Activated naive CD8-positive, alpha-beta T cell treated with anti-CD3 and anti-CD28 coated beads, Interleukin-2, amount 50 U/mL, for 24 hours (primary cell): ENCODE measurements around the gene HDHD5.
A peak's percentile ranks its signal among the peaks of the same experiment; 100 is the strongest.

Experiments
- ATAC-seq: fragments of 150-1000 bp; cut with Tn5 transposase; one replicate; pipeline ENCODE4 v1.10.0; 2021
- DNase-seq: peaks from one replicate; pipeline ENCODE4 v3.0.0; 2021
- H3K27ac Mint-ChIP-seq: one replicate; pipeline ENCODE4 v1.8.0; 2021; ENCODE audit warnings: mild to moderate bottlenecking, mixed read lengths
- H3K27me3 Mint-ChIP-seq: one replicate; pipeline ENCODE4 v1.8.0; 2021; ENCODE audit warnings: mixed read lengths
- H3K36me3 Mint-ChIP-seq: one replicate; pipeline ENCODE4 v1.8.0; 2021; ENCODE audit warnings: low read depth, mixed read lengths
- H3K4me1 Mint-ChIP-seq: one replicate; pipeline ENCODE4 v1.8.0; 2021; ENCODE audit warnings: mixed read lengths
- H3K4me3 Mint-ChIP-seq: one replicate; pipeline ENCODE4 v1.8.0; 2021; ENCODE audit warnings: mild to moderate bottlenecking, moderate library complexity, mixed read lengths
- H3K9me3 Mint-ChIP-seq: one replicate; pipeline ENCODE4 v1.8.0; 2021; ENCODE audit warnings: mixed read lengths

The HDHD5 gene

DNA sequence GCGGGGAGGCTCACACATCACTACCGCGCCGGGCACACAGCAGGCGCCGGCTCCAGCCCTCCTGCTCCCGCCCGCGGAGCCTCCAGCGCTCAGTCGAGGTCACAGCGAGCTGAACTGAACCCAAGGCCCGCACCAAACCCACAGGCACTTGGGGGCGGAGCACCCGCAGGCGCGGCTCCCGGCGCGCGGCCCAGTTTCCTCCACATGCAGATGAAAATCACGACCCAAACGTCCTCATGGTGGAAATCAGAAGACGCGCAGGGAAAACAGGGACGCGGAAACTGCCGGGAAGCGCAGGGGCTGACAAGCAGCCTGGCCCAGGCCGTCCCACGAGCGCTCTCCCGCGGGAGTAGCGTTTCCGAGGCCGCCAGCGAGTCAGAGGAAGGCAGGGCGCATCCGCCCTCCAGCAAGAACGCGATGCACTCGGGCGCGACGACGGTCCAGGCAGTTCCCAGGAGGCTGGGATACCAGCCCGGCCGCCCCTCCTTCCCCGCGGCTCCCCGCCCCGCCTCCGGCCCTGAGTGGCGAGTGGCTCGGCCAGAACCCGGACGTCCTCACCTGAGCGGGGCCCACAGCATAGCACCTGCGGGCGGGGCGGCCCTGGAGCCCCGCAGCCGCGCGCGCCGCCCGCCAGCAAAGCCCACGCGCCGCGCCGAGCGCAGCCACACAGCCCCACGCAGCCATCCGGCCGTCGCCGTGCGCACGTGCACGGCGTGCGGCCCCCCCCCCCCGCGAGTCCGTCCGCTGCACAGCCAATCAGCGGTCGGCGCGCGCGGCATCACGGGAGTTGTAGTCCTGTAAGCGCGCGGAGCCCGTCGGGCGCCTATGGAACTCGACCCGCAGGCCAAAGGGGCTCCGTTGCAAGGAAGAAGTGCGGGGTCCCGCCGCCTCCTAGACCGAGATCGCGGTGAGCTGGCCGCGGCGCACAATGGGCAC, at the start of gene HDHD5:
HDHD5 (minus strand) TSS at position 710 of the 936 bp plus-strand sequence; CDS start at position 684, 26 bp downstream.
- ATAC-seq (peak; percentile 81), DNase-seq (peak; percentile 90)
- H3K27me3 Mint-ChIP-seq, result no peaks in the 10 kb centered on the region
- H3K4me3 Mint-ChIP-seq, result peak within 1 kb of the TSS; percentile 83
- peaks cover 40% of the 10 kb centered on the region for H3K4me1 Mint-ChIP-seq
- no peaks in the 10 kb centered on the region for H3K9me3 Mint-ChIP-seq
- peak within 1 kb of the TSS; percentile 86 for H3K27ac Mint-ChIP-seq
- peaks cover 15% of the 10 kb centered on the region for H3K36me3 Mint-ChIP-seq

DNA sequence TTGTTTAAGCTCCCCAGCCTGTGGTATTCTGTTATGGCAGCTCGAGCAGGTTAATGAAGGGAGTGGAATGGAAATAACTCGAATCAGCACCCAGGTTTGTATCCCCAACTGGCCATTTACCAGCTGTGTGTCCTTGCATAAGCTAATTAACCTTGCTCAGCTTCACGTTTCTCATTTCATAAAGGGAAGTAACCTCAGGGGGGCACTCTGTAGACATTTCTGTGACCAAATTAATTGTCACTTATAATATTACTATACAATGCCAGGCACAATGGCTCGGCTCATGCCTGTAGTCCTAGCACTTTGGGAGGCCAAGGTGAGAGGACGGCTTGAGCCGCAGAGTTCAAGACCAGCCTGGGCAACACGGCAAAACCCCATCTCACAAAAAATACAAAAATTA, 46.4 kb upstream of the HDHD5 start:
- no peaks in the 10 kb centered on the region for H3K4me1 Mint-ChIP-seq
- H3K27me3 Mint-ChIP-seq, result no peaks in the 10 kb centered on the region
- H3K9me3 Mint-ChIP-seq, result no peaks in the 10 kb centered on the region
- DNase-seq, result no peak
- no peak overlapping the region for H3K27ac Mint-ChIP-seq
- no peak for ATAC-seq
- peaks cover 7% of the 10 kb centered on the region for H3K36me3 Mint-ChIP-seq
- H3K4me3 Mint-ChIP-seq, result no peak overlapping the region

DNA sequence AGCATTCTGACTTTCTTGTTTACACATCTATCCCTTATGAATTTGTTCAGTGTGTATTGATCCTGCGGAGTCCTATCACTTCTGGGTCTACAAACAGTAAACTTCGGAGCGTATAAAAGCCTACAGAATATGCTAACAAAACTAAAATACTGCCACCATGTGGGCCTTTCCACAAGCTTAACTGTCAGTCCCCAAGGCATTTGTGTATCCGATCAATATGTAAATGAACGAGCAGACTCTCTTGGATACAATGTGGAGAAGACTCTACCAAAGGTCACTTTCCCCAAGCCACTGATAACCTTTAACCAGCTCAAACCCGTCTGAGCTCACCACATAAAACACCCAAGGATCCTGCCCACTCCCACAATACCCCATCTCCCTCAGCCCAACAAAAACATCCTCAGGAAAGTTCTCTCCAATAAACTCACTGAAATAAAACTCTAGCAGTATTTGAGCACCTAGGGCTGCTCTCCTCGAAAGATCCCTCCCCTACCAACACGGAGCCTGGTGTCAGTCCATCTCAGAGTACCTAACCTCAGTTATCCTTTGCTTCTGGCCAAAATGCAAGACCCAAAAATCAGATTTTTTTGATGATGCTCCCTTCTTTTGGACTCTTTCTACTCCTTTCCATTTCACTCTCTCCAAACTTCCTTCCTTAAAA, 42.3 kb upstream of the HDHD5 start:
- DNase-seq (no peak), ATAC-seq (no peak)
- no peaks in the 10 kb centered on the region for H3K9me3 Mint-ChIP-seq
- H3K36me3 Mint-ChIP-seq, result peaks cover 7% of the 10 kb centered on the region
- H3K4me3 Mint-ChIP-seq, result no peak overlapping the region
- H3K4me1 Mint-ChIP-seq, result no peaks in the 10 kb centered on the region
- no peak overlapping the region for H3K27ac Mint-ChIP-seq
- no peaks in the 10 kb centered on the region for H3K27me3 Mint-ChIP-seq

DNA sequence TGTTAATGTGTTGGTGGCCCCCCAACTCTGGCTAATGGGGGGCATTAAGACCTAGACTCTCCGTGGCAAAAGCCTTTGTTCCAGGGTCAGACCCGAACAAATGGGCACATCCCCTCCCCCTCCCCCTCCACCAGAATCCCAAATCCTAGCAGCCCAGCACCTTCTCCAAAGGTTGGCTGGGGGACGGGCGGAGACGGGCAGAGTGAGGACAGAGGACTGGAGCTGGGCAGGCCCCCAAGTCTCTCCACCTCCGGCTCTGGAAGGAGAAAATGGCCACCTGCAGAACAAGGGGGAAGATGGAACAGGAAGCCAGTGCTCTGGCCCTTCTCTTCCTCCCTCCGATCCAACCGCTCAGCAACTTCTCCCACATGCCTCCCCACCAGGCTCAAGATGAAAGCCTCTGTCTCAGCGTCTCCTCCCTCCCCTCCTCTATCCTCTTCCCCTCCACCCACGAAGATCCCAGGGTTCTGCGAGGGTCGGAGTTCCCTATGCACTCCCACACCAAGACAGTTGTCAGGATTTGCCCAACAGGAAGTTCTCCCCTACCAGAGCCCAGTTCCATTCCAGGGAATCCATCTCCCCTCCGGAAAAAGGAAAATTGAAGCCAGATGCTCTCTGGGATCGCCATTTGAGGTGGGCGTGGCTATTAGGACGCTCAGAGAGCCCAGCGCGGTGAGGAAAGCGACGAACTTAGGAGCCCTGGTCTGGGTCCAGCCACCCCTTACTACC, 40.1 kb upstream of the HDHD5 start:
- Mint-ChIP-seq H3K9me3 (no peaks in the 10 kb centered on the region), H3K27me3 (no peaks in the 10 kb centered on the region), H3K27ac (no peak overlapping the region), H3K4me3 (no peak overlapping the region), H3K4me1 (no peaks in the 10 kb centered on the region), H3K36me3 (peaks cover 7% of the 10 kb centered on the region)
- ATAC-seq, result no peak
- no peak for DNase-seq

DNA sequence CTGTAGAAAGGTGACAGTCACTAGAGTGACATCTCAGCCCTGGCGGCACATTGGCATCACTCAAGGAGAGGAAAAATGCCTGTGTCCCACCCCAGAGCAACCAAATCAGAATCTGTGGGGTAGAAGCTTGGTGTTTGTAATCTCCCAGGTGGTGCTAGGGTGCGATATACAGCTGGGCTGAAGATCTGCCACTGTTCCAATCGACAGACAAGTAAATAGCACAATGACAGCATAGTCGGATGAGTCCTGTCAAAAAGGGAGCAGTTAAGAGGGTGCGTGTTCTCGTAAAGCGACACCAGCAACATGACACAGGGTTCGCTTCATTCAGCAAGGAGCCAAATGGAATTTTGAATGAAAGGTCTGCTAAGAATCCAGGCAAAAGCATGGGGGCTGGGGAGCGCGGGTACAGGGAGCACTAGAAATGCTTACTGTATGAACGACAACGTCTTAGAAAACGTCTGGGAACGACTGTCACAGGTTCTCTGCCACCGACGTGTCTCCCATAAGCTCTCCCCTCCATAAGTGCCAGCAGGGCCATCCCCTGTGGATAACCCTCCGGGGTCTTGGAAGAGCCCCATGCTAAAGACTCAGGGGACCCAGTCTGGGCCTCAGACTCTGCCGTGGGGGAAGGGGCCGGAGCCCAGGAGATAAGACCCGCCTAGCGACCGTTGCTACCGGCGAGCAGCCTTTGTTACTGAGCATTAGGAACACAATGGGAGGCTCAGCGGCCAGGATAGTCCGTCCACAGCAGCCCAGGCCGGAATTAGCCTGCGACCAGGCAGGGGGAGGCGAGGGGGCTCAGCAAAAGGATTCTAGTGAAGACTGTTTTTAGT, 39.3 kb upstream of the HDHD5 start:
- H3K27ac Mint-ChIP-seq, result no peak overlapping the region
- no peak for DNase-seq
- H3K4me3 Mint-ChIP-seq, result no peak overlapping the region
- no peaks in the 10 kb centered on the region for H3K4me1 Mint-ChIP-seq
- no peaks in the 10 kb centered on the region for H3K27me3 Mint-ChIP-seq
- peaks cover 7% of the 10 kb centered on the region for H3K36me3 Mint-ChIP-seq
- no peak for ATAC-seq
- H3K9me3 Mint-ChIP-seq, result no peaks in the 10 kb centered on the region

DNA sequence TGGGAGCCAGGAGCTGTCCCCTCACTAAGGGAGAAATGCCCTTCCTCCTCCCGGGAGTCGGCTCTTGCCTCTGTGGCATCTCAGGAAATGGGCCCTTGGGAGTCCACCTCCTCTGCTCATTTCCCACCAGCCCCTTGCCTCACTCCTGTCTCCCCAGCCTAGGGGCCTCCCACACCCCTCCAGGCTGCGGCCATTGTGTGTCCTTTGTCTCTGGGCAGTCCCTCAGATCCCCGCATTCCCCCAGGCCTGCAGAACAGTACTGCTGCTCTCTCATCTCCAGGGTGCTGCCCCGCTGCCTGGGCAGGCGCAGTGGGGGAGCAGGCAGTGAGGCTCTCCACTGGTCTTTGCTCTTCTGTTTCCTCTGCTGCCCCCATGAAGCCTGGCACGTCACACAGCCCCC, 35.1 kb upstream of the HDHD5 start:
- H3K27me3 Mint-ChIP-seq, result no peaks in the 10 kb centered on the region
- no peak for DNase-seq
- H3K9me3 Mint-ChIP-seq, result no peaks in the 10 kb centered on the region
- H3K4me1 Mint-ChIP-seq, result no peaks in the 10 kb centered on the region
- no peaks in the 10 kb centered on the region for H3K36me3 Mint-ChIP-seq
- no peak overlapping the region for H3K4me3 Mint-ChIP-seq
- no peak for ATAC-seq
- H3K27ac Mint-ChIP-seq, result no peak overlapping the region

DNA sequence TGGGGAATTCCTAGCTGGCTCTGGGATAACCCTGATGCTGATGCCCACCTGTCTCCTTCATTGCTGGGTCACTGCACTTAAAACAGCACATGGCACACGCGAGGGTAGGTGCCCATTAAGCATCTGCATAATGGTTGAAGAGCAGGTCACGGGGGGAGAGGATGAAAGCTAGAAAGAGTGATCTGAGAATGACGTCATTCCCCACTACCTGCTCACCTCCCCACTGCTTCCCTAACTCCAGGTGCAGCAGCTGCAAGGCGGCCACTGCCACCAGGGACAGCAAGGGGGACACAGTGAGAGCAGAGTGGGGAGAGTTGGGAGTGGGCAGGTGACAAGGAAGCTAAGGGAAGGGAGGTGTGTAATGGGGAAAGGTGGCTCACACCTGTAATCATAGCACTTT, 33.1 kb upstream of the HDHD5 start:
- ATAC-seq (no peak), DNase-seq (no peak)
- Mint-ChIP-seq H3K9me3 (no peaks in the 10 kb centered on the region), H3K36me3 (no peaks in the 10 kb centered on the region), H3K27ac (no peak overlapping the region), H3K4me3 (no peak overlapping the region), H3K27me3 (no peaks in the 10 kb centered on the region), H3K4me1 (no peaks in the 10 kb centered on the region)

DNA sequence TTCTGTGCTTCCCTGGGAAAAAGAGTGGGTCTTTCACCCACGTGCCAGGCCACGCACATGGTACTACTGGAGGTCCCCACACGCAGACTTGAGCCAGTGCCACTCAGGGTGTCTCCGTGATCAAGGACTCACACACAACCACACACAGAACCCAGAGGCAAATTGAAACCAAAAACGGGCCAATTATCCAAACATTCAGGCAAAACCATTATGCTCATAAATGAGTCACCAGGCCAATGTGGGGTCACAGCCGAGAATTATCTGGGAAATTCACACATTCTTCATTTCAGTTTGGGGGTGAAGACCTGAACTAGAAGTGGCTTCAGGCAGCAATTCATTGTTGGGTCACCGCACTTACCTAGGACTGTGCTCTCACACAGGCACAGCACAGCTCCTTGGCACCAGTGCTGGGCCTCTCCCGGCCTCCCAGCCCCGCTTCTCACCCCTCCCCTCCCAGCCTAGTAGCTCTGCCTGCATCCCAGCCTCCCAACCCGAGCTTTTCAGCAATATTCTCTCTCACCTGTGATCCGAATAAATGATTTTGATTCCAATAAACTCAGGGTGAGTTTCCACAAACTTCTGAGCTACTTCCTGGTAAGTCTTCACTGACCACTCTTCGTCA, 32.2 kb upstream of the HDHD5 start:
- DNase-seq (no peak), ATAC-seq (no peak)
- H3K27ac Mint-ChIP-seq, result no peak overlapping the region
- no peaks in the 10 kb centered on the region for H3K4me1 Mint-ChIP-seq
- no peaks in the 10 kb centered on the region for H3K36me3 Mint-ChIP-seq
- H3K4me3 Mint-ChIP-seq, result no peak overlapping the region
- H3K27me3 Mint-ChIP-seq, result no peaks in the 10 kb centered on the region
- no peaks in the 10 kb centered on the region for H3K9me3 Mint-ChIP-seq

DNA sequence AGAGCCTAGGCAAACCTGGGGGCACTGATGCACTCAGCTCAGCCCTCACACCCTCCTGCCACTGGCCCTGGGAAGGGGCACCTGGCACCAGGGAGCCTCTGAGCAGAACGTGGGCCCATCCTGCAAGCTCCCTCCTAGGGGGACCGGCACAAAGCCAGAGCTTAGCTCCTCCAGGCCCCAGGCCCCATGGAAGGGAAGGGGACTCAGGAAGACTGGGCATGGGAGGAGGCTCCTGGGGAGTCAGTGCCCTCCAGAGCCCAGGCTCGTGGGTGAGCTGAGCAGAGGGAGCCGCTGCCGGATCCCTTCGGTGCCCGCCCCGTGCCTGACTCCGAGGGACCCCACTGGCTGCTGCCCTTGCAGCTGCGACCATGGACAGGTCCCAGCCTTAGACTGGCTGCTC, 31.6 kb upstream of the HDHD5 start:
- ATAC-seq (no peak), DNase-seq (no peak)
- no peaks in the 10 kb centered on the region for H3K36me3 Mint-ChIP-seq
- H3K4me3 Mint-ChIP-seq, result no peak overlapping the region
- no peak overlapping the region for H3K27ac Mint-ChIP-seq
- H3K27me3 Mint-ChIP-seq, result no peaks in the 10 kb centered on the region
- H3K4me1 Mint-ChIP-seq, result no peaks in the 10 kb centered on the region
- H3K9me3 Mint-ChIP-seq, result no peaks in the 10 kb centered on the region

DNA sequence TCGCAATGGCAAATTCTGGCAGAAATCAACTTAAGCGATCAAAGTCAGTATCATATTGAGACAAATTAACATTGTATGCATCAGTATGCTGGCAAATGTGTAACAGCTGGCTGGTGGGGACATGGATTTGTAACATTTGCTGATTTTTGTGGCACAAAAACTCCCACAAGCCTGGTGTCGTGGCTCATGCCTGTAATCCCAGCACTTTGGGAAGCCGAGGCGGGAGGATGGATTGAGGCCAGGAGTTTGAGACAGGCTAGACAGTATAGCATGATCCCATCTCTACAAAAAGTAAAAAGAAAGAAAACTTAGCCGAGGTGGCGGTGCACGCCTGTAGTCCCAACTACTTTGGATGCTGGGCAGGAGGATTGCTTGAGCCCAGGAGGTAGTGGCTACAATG, 17.6 kb upstream of the HDHD5 start:
- no peaks in the 10 kb centered on the region for H3K36me3 Mint-ChIP-seq
- H3K9me3 Mint-ChIP-seq, result no peaks in the 10 kb centered on the region
- H3K27ac Mint-ChIP-seq, result no peak overlapping the region
- ATAC-seq (no peak), DNase-seq (no peak)
- no peaks in the 10 kb centered on the region for H3K27me3 Mint-ChIP-seq
- H3K4me1 Mint-ChIP-seq, result peaks cover 3% of the 10 kb centered on the region
- no peak overlapping the region for H3K4me3 Mint-ChIP-seq

DNA sequence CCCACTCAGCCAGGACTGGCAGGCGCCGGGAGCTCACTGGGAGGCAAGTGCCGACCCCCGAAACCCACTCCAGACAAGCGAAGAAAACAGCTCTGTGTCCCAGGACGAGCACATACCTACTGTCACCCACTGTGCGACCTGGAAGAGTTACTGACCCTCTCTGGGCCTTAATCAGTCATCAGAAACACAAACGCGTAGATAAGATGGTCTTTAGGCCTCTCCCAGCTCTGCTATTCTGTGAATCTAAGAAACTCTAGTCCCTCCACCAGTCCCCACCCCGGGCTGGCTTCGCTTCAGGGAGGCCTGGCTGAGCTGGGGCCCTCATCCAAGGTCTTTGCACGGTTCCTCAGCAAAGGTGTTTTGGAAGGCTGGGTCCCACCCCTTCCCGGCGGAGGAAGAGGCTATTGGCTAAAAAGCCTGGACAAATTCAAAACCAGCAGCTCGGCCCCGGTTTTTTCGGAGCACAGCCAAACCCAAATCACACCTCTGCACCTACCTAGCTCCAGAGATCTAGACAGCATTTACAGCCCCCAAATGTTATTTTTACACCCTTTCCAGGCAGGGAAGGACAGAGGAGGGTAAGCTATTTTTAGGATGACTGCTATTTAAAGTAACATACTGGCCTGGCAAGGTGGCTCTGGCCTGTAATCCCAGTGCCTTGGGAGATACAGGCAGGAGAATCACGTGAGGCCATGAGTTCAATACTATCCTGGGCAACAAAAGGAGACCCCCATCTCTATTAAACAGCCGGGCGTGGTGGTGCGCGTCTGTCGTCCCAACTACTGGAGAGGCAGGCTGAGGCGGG, 13.2 kb upstream of the HDHD5 start:
- DNase-seq (no peak), ATAC-seq (no peak)
- Mint-ChIP-seq H3K4me3 (peak overlapping the region; percentile 74), H3K4me1 (peaks cover 7% of the 10 kb centered on the region), H3K27ac (no peak overlapping the region), H3K9me3 (no peaks in the 10 kb centered on the region), H3K36me3 (no peaks in the 10 kb centered on the region), H3K27me3 (peaks cover 6% of the 10 kb centered on the region)

DNA sequence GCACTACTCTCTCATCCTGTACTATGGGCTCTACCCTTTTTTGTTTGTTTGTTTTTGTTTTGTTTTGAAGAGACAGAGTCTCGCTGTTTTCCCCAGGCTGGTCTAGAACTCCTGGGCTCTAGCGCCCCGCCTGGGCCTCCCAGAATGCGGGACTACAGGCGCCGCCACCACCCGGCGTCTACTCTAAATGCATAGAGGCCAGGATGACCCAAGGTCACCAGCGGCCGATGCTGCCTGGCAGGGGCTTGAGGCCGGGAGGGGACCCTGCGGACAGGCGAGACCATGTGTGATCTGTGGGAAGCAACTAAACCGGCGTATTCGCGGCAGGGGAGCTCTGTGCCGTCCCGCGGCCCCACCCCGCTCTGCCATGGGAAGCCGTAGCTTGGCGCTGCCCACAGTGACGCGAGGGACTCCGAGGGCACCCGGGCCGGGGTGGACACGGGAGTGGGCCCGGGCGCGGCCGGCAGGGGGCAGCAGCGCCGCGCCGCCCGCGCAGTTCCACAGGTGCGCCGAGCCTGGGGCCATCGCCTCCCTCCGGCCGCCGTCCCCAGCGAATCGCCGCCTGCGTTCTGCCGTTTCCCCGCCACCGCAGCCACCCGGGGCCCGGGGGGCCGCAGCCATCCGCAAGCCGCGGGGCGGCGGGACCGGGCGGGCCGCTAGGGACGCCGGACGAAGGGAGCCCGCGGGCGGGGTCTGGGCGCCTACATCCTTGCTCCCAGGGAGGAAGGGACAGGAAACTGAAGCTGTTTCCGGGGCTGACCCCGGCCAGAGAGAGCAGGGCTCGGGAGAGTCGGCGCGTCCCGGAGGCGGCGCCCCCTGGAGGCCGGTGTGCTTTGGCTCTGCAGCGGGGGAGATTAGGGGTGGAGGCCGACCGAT, 12.3 kb upstream of the HDHD5 start:
- Mint-ChIP-seq H3K27ac (peak overlapping the region; percentile 33), H3K36me3 (no peaks in the 10 kb centered on the region), H3K9me3 (no peaks in the 10 kb centered on the region), H3K4me3 (peak overlapping the region; percentile 78), H3K27me3 (peaks cover 6% of the 10 kb centered on the region), H3K4me1 (peaks cover 7% of the 10 kb centered on the region)
- ATAC-seq (peak; percentile 94), DNase-seq (peak; percentile 93)
